Endodermal cell (in vitro differentiated cells): ENCODE measurements around the gene EFCAB11. TPM values are rescaled to one million over a fixed set of nuclear protein-coding genes. Genes with fewer than 3 reads are reported as not detected.

Experiments used
- DNase-seq: peaks from one replicate; pipeline ENCODE4 v3.0.0-alpha.2; 2017
- H3K27ac ChIP-seq: 2 replicates; pipeline ENCODE4 v1.5.1; 2013; ENCODE audit warnings: mild to moderate bottlenecking, low read depth, low read length, moderate library complexity
- H3K27me3 ChIP-seq: 2 replicates; pipeline ENCODE4 v1.6.1; 2013; ENCODE audit warnings: mild to moderate bottlenecking, low read length, moderate library complexity; ENCODE audit not compliant: insufficient read depth, control insufficient read depth, poor library complexity, severe bottlenecking
- H3K36me3 ChIP-seq: 2 replicates; pipeline ENCODE4 v1.7.0; 2013; ENCODE audit warnings: mild to moderate bottlenecking, low read length, moderate library complexity; ENCODE audit not compliant: control insufficient read depth, insufficient read depth
- H3K4me1 ChIP-seq: one replicate; pipeline ENCODE4 v1.7.0; 2013; ENCODE audit warnings: low read length; ENCODE audit not compliant: control insufficient read depth, insufficient read depth
- H3K4me3 ChIP-seq: 2 replicates; pipeline ENCODE4 v1.5.1; 2013; ENCODE audit warnings: mild to moderate bottlenecking, low read length, moderate library complexity
- H3K9ac ChIP-seq: 2 replicates; pipeline ENCODE4 v1.6.1; 2013; ENCODE audit warnings: mild to moderate bottlenecking, low read length, moderate library complexity; ENCODE audit not compliant: poor library complexity, severe bottlenecking; ENCODE audit errors: extremely low read depth
- H3K9me3 ChIP-seq: 2 replicates; pipeline ENCODE4 v1.6.1; 2013; ENCODE audit warnings: mild to moderate bottlenecking, low read length, moderate library complexity; ENCODE audit not compliant: control insufficient read depth
- H3K27ac Mint-ChIP-seq: 2 replicates; pipeline ENCODE4 v1.8.0; 2020; ENCODE audit warnings: mixed read lengths
- H3K27me3 Mint-ChIP-seq: 2 replicates; pipeline ENCODE4 v1.8.0; 2021; ENCODE audit warnings: mild to moderate bottlenecking, mixed read lengths; ENCODE audit not compliant: insufficient read depth
- H3K36me3 Mint-ChIP-seq: 2 replicates; pipeline ENCODE4 v1.8.0; 2020; ENCODE audit warnings: low read depth, mixed read lengths
- H3K4me1 Mint-ChIP-seq: 2 replicates; pipeline ENCODE4 v1.8.0; 2020; ENCODE audit warnings: mixed read lengths
- H3K4me3 Mint-ChIP-seq: 2 replicates; pipeline ENCODE4 v1.8.0; 2020; ENCODE audit warnings: mild to moderate bottlenecking, moderate library complexity, mixed read lengths
- H3K9me3 Mint-ChIP-seq: 2 replicates; pipeline ENCODE4 v1.8.0; 2020; ENCODE audit warnings: mild to moderate bottlenecking, mixed read lengths
- WGBS, 2 experiments: methylation state at CpG; one replicate each; pipeline versions ENCODE4 v1.1.5 to v1.1.7; 2013; ENCODE audit warnings: missing lambda C conversion rate in 2 of 2, mixed read lengths in 1 of 2; ENCODE audit not compliant: insufficient coverage in 1 of 2, insufficient read length in 1 of 2; 5-methylcytosine and 5-hydroxymethylcytosine counted together
- total RNA-seq, 2 donors: library from RNA; stranded (reverse); fragmentation: NEBNext Ultra II Directional in 1 of 2; extraction: Animal tissue kit (Norgen Biotek cat#: 25700) in 1 of 2; gene quantifications; 2 replicates in 1 of 2; 3 replicates in 1 of 2; pipeline ENCODE4 v1.2.1, GENCODE V29; 2021
- TF ChIP-seq, protein P1 (sequence below): fragments of 200-600 bp; sonication (generic); conservative IDR thresholded peaks from 2 replicates; pipeline ENCODE4 v1.5.0; 2021; ENCODE audit warnings: antibody characterized with exemption, mild to moderate bottlenecking

Gene EFCAB11
- total RNA-seq, 2 donors from 2014 or later, result 23.8 to 47.6 TPM

DNA sequence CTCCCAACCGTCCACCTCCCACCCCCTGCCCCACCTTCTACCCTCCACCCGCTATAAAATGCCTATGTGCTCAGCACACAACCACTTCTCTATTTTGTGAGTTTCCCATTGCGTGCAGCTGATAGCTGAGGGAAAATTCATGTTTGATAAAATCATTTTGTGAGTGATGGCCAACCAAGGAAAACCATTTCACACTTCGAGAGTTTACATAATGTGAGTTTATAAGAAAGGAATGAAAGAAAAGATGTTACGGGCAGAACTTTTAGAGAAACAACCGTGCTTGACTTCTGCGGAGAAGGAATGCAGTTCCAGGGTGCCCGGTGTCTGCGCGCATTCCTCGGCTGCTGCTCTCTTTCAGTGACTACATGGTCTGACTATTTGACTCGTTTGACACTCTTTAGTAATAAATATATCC, 140.9 kb downstream of the EFCAB11 start:
- Histone ChIP-seq H3K27ac (peak overlapping the region; percentile 90), H3K9me3 (no peaks in the 10 kb centered on the region), H3K4me1 (no peaks in the 10 kb centered on the region), H3K36me3 (no peaks in the 10 kb centered on the region), H3K4me3 (no peak overlapping the region), H3K27me3 (no peaks in the 10 kb centered on the region), H3K9ac (no peak overlapping the region)
- no peak overlapping the region for H3K4me3 Mint-ChIP-seq
- H3K4me1 Mint-ChIP-seq, result peaks cover 1% of the 10 kb centered on the region
- H3K27me3 Mint-ChIP-seq, result no peaks in the 10 kb centered on the region
- peak overlapping the region; percentile 18 for H3K27ac Mint-ChIP-seq
- TF ChIP-seq, protein P1, sequence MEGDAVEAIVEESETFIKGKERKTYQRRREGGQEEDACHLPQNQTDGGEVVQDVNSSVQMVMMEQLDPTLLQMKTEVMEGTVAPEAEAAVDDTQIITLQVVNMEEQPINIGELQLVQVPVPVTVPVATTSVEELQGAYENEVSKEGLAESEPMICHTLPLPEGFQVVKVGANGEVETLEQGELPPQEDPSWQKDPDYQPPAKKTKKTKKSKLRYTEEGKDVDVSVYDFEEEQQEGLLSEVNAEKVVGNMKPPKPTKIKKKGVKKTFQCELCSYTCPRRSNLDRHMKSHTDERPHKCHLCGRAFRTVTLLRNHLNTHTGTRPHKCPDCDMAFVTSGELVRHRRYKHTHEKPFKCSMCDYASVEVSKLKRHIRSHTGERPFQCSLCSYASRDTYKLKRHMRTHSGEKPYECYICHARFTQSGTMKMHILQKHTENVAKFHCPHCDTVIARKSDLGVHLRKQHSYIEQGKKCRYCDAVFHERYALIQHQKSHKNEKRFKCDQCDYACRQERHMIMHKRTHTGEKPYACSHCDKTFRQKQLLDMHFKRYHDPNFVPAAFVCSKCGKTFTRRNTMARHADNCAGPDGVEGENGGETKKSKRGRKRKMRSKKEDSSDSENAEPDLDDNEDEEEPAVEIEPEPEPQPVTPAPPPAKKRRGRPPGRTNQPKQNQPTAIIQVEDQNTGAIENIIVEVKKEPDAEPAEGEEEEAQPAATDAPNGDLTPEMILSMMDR, result no peak
- peak; percentile 72 for DNase-seq
- H3K36me3 Mint-ChIP-seq, result no peaks in the 10 kb centered on the region
- WGBS, 2 experiments, result 50 to 59% methylated on average over 1 to 10 of the region's 12 CpGs
- no peaks in the 10 kb centered on the region for H3K9me3 Mint-ChIP-seq

DNA sequence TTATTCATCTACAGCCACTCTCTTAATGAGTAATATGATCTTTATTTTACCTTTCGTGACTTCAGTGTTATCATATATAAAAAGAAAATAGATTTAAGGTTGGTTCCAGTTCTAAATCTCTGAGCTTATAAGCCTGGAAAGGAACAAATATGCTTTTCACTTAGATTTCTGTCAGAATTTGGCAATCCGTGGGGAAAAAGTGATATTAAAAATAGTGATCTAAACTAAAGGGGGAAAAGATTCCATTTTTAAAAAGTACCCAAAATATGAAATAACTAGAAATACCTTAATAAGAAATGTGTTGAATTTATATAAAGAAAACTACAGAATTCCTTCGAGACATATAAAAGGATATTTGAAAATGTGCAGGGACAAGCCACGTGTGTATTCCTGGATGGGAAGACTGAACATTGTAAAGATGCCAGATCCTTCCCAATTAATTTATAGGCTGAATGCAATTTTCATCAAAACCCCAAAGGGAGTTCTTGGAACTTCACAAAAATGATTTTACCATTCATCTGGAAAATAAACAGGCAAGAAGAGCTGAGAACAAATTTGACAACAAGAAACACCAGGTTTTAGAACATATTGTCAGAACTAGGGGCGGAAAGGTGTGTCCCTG, 142.5 kb downstream of the EFCAB11 start:
- no peaks in the 10 kb centered on the region for H3K27me3 Mint-ChIP-seq
- no peak overlapping the region for H3K27ac Mint-ChIP-seq
- H3K36me3 Mint-ChIP-seq, result no peaks in the 10 kb centered on the region
- H3K4me3 Mint-ChIP-seq, result no peak overlapping the region
- no peaks in the 10 kb centered on the region for H3K36me3 ChIP-seq
- no peaks in the 10 kb centered on the region for H3K9me3 Mint-ChIP-seq
- no peak overlapping the region for H3K4me3 ChIP-seq
- TF ChIP-seq, protein P1, result no peak
- H3K4me1 ChIP-seq, result no peaks in the 10 kb centered on the region
- H3K27ac ChIP-seq, result no peak overlapping the region
- H3K9ac ChIP-seq, result no peak overlapping the region
- H3K4me1 Mint-ChIP-seq, result peaks cover 1% of the 10 kb centered on the region
- 86 to 97% methylated on average over 3 to 5 of the region's 5 CpGs for WGBS, 2 experiments
- no peaks in the 10 kb centered on the region for H3K27me3 ChIP-seq
- H3K9me3 ChIP-seq, result no peaks in the 10 kb centered on the region
- no peak for DNase-seq

- peaks cover 1% of the 10 kb centered on the region for H3K4me1 Mint-ChIP-seq
- 89 to 100% methylated on average over 4 to 5 of the region's 5 CpGs for WGBS, 2 experiments
- no peak for DNase-seq
- Histone ChIP-seq H3K27me3 (no peaks in the 10 kb centered on the region), H3K4me1 (no peaks in the 10 kb centered on the region), H3K36me3 (no peaks in the 10 kb centered on the region), H3K9me3 (no peaks in the 10 kb centered on the region), H3K9ac (no peak overlapping the region), H3K4me3 (no peak overlapping the region), H3K27ac (no peak overlapping the region)
- no peak overlapping the region for H3K27ac Mint-ChIP-seq
- H3K4me3 Mint-ChIP-seq, result no peak overlapping the region
- no peaks in the 10 kb centered on the region for H3K36me3 Mint-ChIP-seq
- no peaks in the 10 kb centered on the region for H3K27me3 Mint-ChIP-seq
- H3K9me3 Mint-ChIP-seq, result no peaks in the 10 kb centered on the region
- TF ChIP-seq, protein P1, result no peak
Observed at GRCh38 chr14:89810101-89810500, 144.4 kb downstream of the EFCAB11 start.
